ENCODE measurements around the gene FAM181B. TPM values are rescaled to one million over a fixed set of nuclear protein-coding genes. Genes with fewer than 3 reads are reported as not detected.

Gene FAM181B, protein sequence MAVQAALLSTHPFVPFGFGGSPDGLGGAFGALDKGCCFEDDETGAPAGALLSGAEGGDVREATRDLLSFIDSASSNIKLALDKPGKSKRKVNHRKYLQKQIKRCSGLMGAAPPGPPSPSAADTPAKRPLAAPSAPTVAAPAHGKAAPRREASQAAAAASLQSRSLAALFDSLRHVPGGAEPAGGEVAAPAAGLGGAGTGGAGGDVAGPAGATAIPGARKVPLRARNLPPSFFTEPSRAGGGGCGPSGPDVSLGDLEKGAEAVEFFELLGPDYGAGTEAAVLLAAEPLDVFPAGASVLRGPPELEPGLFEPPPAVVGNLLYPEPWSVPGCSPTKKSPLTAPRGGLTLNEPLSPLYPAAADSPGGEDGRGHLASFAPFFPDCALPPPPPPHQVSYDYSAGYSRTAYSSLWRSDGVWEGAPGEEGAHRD
- total RNA-seq = 0.65 and 2.0 TPM in 2 replicates

DNA sequence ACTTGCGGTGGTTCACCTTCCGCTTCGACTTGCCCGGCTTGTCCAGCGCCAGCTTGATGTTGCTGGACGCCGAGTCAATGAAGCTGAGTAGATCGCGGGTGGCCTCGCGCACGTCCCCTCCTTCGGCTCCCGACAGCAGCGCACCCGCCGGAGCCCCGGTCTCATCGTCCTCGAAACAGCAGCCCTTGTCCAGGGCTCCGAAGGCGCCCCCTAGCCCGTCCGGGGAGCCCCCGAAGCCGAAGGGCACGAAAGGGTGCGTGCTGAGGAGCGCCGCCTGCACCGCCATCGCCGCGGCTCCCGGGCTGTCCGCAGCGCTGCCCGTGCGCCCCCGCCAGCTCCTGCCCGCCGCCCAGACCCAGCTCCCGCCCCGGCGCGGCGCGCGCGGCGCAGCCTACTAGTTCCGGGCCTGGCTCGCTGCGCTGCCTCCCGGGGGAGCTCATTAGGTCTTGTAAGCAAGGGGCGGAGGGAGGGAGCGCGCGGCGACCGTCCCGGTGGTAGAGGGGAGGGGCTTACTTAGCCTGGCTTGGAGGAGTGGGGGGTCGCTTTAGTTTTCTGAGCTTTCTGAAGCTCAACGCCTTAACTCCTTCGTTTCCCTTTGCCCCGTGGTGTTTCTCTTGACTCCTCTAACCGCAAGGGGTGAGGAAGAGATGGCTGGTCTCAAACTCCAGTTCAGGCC lies at the start of gene FAM181B:
Gene FAM181B (minus strand): TSS at position 421 of the 676 bp plus-strand sequence. CDS start 135 bp downstream, at position 286.

Small RNA genes within 50 kb of the gene (small RNA-seq; reads per million reads assigned to genes)
- gene RPS28P7 = 0.52 reads per million, percentile 29 among the genes with 10 or more reads in this experiment

Other genes with a start within 250 kb of the FAM181B start
- 28.0 and 31.4 TPM in 2 replicates for gene PRCP, start 166.6 kb upstream of the FAM181B start, total RNA-seq
- 1.6 and 2.0 TPM in 2 replicates for gene DDIAS, start 167.9 kb upstream of the FAM181B start, total RNA-seq

All from placental epithelial cell (primary cell).